BE2C (cell line): ENCODE data around the gene SNRPE.

Experiments used
- DNase-seq: peaks from one replicate; pipeline ENCODE4 v3.0.0-alpha.2; 2020
- H3K27me3 ChIP-seq: fragments of 250-450 bp; sonication (Bioruptor Pico); 2 replicates; pipeline ENCODE4 v1.5.1; 2020; ENCODE audit warnings: mild to moderate bottlenecking
- H3K36me3 ChIP-seq: fragments of 250-450 bp; sonication (Bioruptor Pico); 2 replicates; pipeline ENCODE4 v1.5.1; 2020; ENCODE audit warnings: mild to moderate bottlenecking
- H3K4me1 ChIP-seq: fragments of 250-450 bp; sonication (Bioruptor Pico); 2 replicates; pipeline ENCODE4 v1.5.1; 2020
- H3K4me3 ChIP-seq: 2 replicates; pipeline ENCODE4 v1.5.1; 2011; ENCODE audit warnings: low read depth, low read length
- H3K9me3 ChIP-seq: fragments of 250-450 bp; sonication (Bioruptor Pico); 2 replicates; pipeline ENCODE4 v1.5.1; 2020
- CTCF ChIP-seq: IDR thresholded peaks from 2 replicates; pipeline ENCODE4 v1.5.1; 2012; ENCODE audit warnings: mild to moderate bottlenecking, low read depth, low read length

The SNRPE gene

DNA sequence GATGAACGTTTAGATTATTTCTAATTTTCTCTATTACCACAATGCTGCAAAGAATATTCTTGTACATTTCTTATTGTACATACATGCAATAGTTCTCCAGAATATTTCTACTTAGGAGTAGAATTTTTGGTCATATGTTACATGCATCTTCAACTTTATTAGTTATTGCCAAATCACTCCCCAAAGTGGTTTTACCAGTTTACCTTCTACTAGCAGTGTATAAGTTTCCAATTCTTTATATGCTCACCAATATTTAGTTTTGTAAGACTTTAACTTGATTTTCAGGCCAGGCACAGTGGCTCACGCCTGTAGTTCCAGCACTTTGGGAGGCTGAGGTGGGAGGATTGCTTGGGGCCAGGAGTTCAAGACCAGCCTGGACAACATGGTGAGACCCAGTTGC is 55.4 kb downstream of the SNRPE start:
- no peak for DNase-seq

More for the DNA sequence above, 55.4 kb downstream of the SNRPE start:
- H3K27me3 ChIP-seq, result no peaks in the 10 kb centered on the region
- no peaks in the 10 kb centered on the region for H3K36me3 ChIP-seq
- TF ChIP-seq CTCF, result no peak
- H3K4me3 ChIP-seq, result no peak overlapping the region
- H3K4me1 ChIP-seq, result no peaks in the 10 kb centered on the region; the same call in none of the 2 replicates
- no peaks in the 10 kb centered on the region for H3K9me3 ChIP-seq
